Measurements from ENCODE around the gene ERCC4.

Gene ERCC4

DNA sequence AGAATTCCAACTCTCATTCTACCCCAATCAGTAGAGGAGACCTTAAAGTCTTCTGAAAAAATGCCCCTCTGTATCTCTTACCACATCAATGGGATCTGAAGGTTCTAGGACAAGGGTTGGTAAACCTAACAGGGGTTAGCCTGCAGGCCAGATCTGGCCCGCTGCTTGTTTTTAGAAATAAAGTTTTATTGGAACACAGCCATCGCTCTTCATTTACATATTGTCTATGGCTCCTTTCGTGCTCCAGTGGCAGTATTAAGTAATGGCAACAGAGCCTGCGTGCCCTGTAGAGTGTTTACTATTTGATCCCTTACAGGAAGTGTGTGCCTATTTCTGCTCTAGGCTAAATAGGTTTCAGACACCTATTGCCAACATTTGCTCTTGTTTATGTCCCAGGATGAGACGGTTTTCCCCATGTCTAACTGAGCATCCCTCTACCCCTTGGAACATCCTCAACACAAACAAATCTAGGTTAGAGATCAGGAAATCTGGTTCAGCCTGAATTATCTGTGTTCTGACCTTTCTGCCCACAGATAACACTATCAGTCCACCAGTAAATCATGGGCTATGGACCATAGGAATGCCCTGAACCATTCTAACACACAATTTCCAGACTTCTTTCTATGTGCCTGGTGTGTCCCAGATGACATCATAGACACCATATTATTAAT lies 44.2 kb upstream of the ERCC4 start:
- Histone ChIP-seq H3K9me3 (ENCODE audit: control insufficient read depth, insufficient read depth, low read depth, low read length) (no peaks in the 10 kb centered on the region), H3K36me3 (ENCODE audit: control insufficient read depth in 2 of 2, insufficient read depth in 1 of 2, low read length in 2 of 2) (no peaks in the 10 kb centered on the region), H3K27ac (ENCODE audit: extremely low read depth, low read depth, low read length) (no peak overlapping the region), H3K4me1 (ENCODE audit: control insufficient read depth, insufficient read depth, low read length) (no peaks in the 10 kb centered on the region), H3K4me3 (ENCODE audit: low read depth, low read length) (no peak overlapping the region)
- POLR2A ChIA-PET, result no interaction called here
- TF ChIP-seq ZNF155 (tag by site-specific recombination; IDR thresholded peaks at IDR 0.05) (no peak), ZNF530 (tag by site-specific recombination; IDR thresholded peaks at IDR 0.05; ENCODE audit: low read depth) (no peak), SCRT1 (tag by site-specific recombination; IDR thresholded peaks at IDR 0.05; ENCODE audit: borderline replicate concordance) (no peak), ZNF670 (tag by site-specific recombination; IDR thresholded peaks at IDR 0.05; ENCODE audit: low read depth) (no peak), MYNN (tag by site-specific recombination; IDR thresholded peaks at IDR 0.05; ENCODE audit: borderline replicate concordance) (no peak), SALL2 (tag by site-specific recombination; IDR thresholded peaks at IDR 0.05; ENCODE audit: borderline replicate concordance) (no peak), ZNF184 (tag by site-specific recombination; IDR thresholded peaks at IDR 0.05) (no peak), FEZF1 (tag by site-specific recombination; IDR thresholded peaks at IDR 0.05) (no peak), ZNF701 (tag by site-specific recombination; IDR thresholded peaks at IDR 0.05) (no peak)
- TF ChIP-seq, protein P1, sequence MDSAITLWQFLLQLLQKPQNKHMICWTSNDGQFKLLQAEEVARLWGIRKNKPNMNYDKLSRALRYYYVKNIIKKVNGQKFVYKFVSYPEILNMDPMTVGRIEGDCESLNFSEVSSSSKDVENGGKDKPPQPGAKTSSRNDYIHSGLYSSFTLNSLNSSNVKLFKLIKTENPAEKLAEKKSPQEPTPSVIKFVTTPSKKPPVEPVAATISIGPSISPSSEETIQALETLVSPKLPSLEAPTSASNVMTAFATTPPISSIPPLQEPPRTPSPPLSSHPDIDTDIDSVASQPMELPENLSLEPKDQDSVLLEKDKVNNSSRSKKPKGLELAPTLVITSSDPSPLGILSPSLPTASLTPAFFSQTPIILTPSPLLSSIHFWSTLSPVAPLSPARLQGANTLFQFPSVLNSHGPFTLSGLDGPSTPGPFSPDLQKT (IDR thresholded peaks at IDR 0.05; ENCODE audit: borderline replicate concordance, low read depth, low read length), result no peak
- CTCF ChIA-PET, result interaction anchor here (1.2 to 2.5 kb wide), 2 partner anchors 12 to 44 kb away, joined by 4 to 15 read pairs; partner anchors contain the start of gene ERCC4

DNA sequence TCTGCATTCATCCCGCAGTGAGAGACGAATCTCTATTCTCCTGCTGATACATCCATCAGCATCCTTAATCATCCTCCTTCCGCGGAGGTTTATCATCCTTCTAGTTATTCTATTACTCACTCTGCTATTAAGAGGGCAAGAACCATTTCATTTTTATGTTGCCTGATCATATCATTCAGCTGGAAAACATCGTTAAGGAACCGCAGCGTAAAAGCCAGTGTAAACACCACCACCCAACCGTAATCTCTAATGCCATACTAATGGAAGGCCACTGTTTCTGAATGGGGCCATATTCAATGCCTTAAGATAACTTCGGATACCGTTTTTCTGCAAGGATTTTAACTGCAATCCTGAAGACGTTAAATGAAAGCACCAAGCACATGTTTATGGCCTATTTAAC lies 36.7 kb upstream of the ERCC4 start:
- no peaks in the 10 kb centered on the region for H3K4me1 ChIP-seq (ENCODE audit: control insufficient read depth, insufficient read depth, low read length)
- no peak overlapping the region for H3K4me3 ChIP-seq (ENCODE audit: low read depth, low read length)
- ChIA-PET POLR2A (no interaction called here), CTCF (no interaction called here)
- no peak overlapping the region for H3K27ac ChIP-seq (ENCODE audit: extremely low read depth, low read depth, low read length)
- no peaks in the 10 kb centered on the region for H3K9me3 ChIP-seq (ENCODE audit: control insufficient read depth, insufficient read depth, low read depth, low read length)
- no peaks in the 10 kb centered on the region for H3K36me3 ChIP-seq (ENCODE audit: control insufficient read depth in 2 of 2, insufficient read depth in 1 of 2, low read length in 2 of 2)
- TF ChIP-seq, protein P2, sequence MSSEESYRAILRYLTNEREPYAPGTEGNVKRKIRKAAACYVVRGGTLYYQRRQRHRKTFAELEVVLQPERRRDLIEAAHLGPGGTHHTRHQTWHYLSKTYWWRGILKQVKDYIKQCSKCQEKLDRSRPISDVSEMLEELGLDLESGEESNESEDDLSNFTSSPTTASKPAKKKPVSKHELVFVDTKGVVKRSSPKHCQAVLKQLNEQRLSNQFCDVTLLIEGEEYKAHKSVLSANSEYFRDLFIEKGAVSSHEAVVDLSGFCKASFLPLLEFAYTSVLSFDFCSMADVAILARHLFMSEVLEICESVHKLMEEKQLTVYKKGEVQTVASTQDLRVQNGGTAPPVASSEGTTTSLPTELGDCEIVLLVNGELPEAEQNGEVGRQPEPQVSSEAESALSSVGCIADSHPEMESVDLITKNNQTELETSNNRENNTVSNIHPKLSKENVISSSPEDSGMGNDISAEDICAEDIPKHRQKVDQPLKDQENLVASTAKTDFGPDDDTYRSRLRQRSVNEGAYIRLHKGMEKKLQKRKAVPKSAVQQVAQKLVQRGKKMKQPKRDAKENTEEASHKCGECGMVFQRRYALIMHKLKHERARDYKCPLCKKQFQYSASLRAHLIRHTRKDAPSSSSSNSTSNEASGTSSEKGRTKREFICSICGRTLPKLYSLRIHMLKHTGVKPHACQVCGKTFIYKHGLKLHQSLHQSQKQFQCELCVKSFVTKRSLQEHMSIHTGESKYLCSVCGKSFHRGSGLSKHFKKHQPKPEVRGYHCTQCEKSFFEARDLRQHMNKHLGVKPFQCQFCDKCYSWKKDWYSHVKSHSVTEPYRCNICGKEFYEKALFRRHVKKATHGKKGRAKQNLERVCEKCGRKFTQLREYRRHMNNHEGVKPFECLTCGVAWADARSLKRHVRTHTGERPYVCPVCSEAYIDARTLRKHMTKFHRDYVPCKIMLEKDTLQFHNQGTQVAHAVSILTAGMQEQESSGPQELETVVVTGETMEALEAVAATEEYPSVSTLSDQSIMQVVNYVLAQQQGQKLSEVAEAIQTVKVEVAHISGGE (tag by site-specific recombination; conservative IDR thresholded peaks at IDR 0.05; ENCODE audit: low read depth), result no peak
- TF ChIP-seq, protein P3, sequence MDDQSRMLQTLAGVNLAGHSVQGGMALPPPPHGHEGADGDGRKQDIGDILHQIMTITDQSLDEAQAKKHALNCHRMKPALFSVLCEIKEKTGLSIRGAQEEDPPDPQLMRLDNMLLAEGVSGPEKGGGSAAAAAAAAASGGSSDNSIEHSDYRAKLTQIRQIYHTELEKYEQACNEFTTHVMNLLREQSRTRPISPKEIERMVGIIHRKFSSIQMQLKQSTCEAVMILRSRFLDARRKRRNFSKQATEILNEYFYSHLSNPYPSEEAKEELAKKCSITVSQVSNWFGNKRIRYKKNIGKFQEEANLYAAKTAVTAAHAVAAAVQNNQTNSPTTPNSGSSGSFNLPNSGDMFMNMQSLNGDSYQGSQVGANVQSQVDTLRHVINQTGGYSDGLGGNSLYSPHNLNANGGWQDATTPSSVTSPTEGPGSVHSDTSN (CRISPR knock-in tag; IDR thresholded peaks at IDR 0.05), result no peak
- TF ChIP-seq, protein P4, sequence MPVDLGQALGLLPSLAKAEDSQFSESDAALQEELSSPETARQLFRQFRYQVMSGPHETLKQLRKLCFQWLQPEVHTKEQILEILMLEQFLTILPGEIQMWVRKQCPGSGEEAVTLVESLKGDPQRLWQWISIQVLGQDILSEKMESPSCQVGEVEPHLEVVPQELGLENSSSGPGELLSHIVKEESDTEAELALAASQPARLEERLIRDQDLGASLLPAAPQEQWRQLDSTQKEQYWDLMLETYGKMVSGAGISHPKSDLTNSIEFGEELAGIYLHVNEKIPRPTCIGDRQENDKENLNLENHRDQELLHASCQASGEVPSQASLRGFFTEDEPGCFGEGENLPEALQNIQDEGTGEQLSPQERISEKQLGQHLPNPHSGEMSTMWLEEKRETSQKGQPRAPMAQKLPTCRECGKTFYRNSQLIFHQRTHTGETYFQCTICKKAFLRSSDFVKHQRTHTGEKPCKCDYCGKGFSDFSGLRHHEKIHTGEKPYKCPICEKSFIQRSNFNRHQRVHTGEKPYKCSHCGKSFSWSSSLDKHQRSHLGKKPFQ (tag by site-specific recombination; IDR thresholded peaks at IDR 0.05), result no peak
- TF ChIP-seq GLIS1 (tag by site-specific recombination; IDR thresholded peaks at IDR 0.05) (no peak), ZBTB21 (tag by site-specific recombination; IDR thresholded peaks at IDR 0.05) (no peak), SP7 (tag by site-specific recombination; IDR thresholded peaks at IDR 0.05) (no peak), ZNF658 (tag by site-specific recombination; IDR thresholded peaks at IDR 0.05) (no peak), ZNF521 (tag by site-specific recombination; IDR thresholded peaks at IDR 0.05) (no peak), ZBTB8A (tag by site-specific recombination; IDR thresholded peaks at IDR 0.05) (no peak), ZNF623 (tag by site-specific recombination; IDR thresholded peaks at IDR 0.05) (no peak), OSR2 (tag by site-specific recombination; IDR thresholded peaks at IDR 0.05) (no peak)
- TF ChIP-seq, protein P5, sequence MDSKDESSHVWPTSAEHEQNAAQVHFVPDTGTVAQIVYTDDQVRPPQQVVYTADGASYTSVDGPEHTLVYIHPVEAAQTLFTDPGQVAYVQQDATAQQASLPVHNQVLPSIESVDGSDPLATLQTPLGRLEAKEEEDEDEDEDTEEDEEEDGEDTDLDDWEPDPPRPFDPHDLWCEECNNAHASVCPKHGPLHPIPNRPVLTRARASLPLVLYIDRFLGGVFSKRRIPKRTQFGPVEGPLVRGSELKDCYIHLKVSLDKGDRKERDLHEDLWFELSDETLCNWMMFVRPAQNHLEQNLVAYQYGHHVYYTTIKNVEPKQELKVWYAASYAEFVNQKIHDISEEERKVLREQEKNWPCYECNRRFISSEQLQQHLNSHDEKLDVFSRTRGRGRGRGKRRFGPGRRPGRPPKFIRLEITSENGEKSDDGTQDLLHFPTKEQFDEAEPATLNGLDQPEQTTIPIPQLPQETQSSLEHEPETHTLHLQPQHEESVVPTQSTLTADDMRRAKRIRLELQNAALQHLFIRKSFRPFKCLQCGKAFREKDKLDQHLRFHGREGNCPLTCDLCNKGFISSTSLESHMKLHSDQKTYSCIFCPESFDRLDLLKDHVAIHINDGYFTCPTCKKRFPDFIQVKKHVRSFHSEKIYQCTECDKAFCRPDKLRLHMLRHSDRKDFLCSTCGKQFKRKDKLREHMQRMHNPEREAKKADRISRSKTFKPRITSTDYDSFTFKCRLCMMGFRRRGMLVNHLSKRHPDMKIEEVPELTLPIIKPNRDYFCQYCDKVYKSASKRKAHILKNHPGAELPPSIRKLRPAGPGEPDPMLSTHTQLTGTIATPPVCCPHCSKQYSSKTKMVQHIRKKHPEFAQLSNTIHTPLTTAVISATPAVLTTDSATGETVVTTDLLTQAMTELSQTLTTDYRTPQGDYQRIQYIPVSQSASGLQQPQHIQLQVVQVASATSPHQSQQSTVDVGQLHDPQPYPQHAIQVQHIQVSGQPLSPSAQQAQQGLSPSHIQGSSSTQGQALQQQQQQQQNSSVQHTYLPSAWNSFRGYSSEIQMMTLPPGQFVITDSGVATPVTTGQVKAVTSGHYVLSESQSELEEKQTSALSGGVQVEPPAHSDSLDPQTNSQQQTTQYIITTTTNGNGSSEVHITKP (tag by site-specific recombination; IDR thresholded peaks at IDR 0.05), result no peak
- TF ChIP-seq, protein P6, sequence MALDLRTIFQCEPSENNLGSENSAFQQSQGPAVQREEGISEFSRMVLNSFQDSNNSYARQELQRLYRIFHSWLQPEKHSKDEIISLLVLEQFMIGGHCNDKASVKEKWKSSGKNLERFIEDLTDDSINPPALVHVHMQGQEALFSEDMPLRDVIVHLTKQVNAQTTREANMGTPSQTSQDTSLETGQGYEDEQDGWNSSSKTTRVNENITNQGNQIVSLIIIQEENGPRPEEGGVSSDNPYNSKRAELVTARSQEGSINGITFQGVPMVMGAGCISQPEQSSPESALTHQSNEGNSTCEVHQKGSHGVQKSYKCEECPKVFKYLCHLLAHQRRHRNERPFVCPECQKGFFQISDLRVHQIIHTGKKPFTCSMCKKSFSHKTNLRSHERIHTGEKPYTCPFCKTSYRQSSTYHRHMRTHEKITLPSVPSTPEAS (tag by site-specific recombination; IDR thresholded peaks at IDR 0.05), result no peak
